Measurements from ENCODE around the gene ATXN3L. TPM values are rescaled to one million over a fixed set of nuclear protein-coding genes. Genes with fewer than 3 reads are reported as not detected.

The ATXN3L gene
- total RNA-seq, 1 donor from 2014 or later: not detected

- Mint-ChIP-seq H3K4me3 (ENCODE audit: low read depth) (no peak overlapping the region), H3K27ac (no peak overlapping the region), H3K27me3 (no peaks in the 10 kb centered on the region), H3K36me3 (ENCODE audit: insufficient read depth) (no peaks in the 10 kb centered on the region), H3K4me1 (ENCODE audit: low read depth) (no peaks in the 10 kb centered on the region), H3K9me3 (ENCODE audit: low read depth) (peaks cover 16% of the 10 kb centered on the region)
- TF ChIP-seq, protein P1, sequence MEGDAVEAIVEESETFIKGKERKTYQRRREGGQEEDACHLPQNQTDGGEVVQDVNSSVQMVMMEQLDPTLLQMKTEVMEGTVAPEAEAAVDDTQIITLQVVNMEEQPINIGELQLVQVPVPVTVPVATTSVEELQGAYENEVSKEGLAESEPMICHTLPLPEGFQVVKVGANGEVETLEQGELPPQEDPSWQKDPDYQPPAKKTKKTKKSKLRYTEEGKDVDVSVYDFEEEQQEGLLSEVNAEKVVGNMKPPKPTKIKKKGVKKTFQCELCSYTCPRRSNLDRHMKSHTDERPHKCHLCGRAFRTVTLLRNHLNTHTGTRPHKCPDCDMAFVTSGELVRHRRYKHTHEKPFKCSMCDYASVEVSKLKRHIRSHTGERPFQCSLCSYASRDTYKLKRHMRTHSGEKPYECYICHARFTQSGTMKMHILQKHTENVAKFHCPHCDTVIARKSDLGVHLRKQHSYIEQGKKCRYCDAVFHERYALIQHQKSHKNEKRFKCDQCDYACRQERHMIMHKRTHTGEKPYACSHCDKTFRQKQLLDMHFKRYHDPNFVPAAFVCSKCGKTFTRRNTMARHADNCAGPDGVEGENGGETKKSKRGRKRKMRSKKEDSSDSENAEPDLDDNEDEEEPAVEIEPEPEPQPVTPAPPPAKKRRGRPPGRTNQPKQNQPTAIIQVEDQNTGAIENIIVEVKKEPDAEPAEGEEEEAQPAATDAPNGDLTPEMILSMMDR (IDR thresholded peaks at IDR 0.05; ENCODE audit: unreplicated experiment): no peak
- no peak for DNase-seq (ENCODE audit: low spot score, unreplicated experiment)
These were observed 25.2 kb upstream of the ATXN3L start for GRCh38 chrX:13345037-13345436.

DNA sequence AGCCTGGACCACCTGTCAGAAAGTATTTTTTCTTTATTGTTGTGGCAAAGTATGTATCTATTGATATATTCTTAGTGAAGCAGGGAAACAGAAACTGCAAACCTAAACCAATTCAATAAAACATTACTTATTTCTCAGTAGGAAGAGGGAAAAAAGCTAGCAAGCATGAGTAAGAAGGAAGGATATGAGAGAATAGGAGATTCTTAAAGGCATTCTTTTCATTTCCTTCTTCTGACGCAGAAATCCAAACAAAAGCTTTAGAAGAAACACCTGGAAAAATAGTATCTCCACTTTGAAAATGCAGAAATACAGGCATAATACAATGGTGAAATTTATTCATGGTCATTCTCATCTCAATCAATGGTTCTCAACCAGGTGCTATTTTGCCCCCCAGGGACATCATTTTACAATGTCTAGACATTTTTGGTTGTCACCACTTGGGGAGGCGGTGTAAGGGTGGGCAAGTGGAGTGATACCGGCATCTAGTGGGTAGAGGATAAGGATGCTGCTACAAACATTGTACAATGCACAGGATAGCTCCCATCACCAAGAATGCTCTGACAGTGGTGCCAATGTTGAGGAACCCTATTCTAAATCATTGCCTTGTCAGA is 21.7 kb upstream of the ATXN3L start:
- no peaks in the 10 kb centered on the region for H3K36me3 Mint-ChIP-seq (ENCODE audit: insufficient read depth)
- no peaks in the 10 kb centered on the region for H3K4me1 Mint-ChIP-seq (ENCODE audit: low read depth)
- H3K4me3 Mint-ChIP-seq (ENCODE audit: low read depth): no peak overlapping the region
- H3K27me3 Mint-ChIP-seq: no peaks in the 10 kb centered on the region
- H3K27ac Mint-ChIP-seq: no peak overlapping the region
- peaks cover 15% of the 10 kb centered on the region for H3K9me3 Mint-ChIP-seq (ENCODE audit: low read depth)
- DNase-seq (ENCODE audit: low spot score, unreplicated experiment): no peak
- TF ChIP-seq, protein P1 (IDR thresholded peaks at IDR 0.05; ENCODE audit: unreplicated experiment): no peak

DNA sequence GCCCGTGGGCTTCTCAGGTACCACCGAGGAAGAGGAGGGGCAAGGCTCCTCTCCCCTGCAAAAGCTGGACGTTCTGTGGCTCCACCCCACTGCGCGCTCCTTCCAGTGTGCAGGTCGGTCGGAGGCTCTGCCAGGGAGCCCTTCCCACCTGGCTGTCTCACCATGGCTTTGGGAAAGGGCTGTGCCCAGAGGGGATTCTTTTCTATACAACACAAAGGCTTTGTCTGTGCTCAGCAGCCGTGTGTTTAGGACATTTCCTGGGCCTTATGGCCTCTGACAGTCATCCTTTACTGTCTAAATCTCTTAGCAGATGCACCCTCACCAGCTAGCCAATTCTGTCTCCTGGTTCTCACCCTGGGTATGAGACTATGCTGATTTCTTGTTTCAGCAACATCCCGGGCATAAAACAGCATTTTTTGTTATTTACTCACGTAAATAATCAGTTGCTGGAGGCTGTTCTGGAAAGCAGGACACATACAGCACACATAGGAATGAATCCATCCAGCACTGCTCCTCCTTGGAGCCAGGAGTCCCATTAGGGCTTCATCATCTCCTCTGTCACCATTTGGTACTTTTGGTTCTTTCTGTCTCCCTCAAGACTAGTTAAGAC is 20.4 kb upstream of the ATXN3L start:
- DNase-seq (ENCODE audit: low spot score, unreplicated experiment): no peak
- Mint-ChIP-seq H3K36me3 (ENCODE audit: insufficient read depth) (no peaks in the 10 kb centered on the region), H3K4me3 (ENCODE audit: low read depth) (no peak overlapping the region), H3K27me3 (no peaks in the 10 kb centered on the region), H3K9me3 (ENCODE audit: low read depth) (peaks cover 17% of the 10 kb centered on the region), H3K4me1 (ENCODE audit: low read depth) (no peaks in the 10 kb centered on the region), H3K27ac (no peak overlapping the region)
- TF ChIP-seq, protein P1 (IDR thresholded peaks at IDR 0.05; ENCODE audit: unreplicated experiment): no peak

DNA sequence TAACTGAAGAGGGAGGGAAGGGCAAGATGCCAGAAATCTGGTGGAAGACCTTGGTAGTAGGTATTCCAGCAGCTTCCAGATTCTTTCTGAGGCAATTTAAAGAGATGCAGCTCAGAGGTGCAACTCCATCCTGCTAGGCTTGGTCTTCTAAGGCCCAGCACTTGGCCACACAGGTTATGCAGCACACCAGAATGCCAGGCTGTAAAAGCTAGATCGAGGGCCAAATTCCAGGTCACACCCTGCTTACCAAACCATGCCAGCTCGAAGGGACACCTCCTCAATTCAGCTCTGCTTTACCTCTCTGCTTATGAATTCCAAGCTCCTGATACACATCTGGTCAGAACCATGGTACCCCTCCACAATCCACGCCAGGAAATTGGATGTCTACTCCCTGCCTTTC is 19.8 kb upstream of the ATXN3L start:
- Mint-ChIP-seq H3K27me3 (no peaks in the 10 kb centered on the region), H3K4me1 (ENCODE audit: low read depth) (no peaks in the 10 kb centered on the region), H3K9me3 (ENCODE audit: low read depth) (peaks cover 14% of the 10 kb centered on the region), H3K36me3 (ENCODE audit: insufficient read depth) (no peaks in the 10 kb centered on the region), H3K27ac (no peak overlapping the region), H3K4me3 (ENCODE audit: low read depth) (no peak overlapping the region)
- no peak for DNase-seq (ENCODE audit: low spot score, unreplicated experiment)
- TF ChIP-seq, protein P1 (IDR thresholded peaks at IDR 0.05; ENCODE audit: unreplicated experiment): no peak

DNA sequence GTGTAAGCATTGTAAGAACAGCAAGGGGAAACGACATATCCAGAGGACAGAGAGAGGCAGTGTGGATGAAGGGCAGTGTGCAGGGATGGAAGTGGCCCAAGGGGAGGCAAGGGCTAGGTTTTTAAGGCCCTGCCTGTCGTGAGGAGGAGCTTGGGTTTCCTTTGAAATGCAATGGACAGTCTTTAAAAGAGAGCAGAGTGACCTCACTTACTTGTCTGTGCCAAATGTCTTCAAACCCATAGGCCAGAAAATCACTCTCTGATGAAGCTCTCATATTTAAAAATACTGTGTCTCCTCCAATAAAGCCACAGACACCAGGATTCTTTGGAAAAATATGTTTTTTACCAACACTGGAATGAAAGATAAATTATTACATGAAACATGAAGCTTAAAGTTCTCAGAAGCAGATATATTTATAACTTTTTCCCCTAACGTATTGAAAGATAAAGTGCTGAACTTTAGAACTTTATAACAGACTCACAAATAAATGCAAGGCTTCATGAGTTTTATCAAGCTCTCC is 19.2 kb upstream of the ATXN3L start:
- Mint-ChIP-seq H3K9me3 (ENCODE audit: low read depth) (peaks cover 15% of the 10 kb centered on the region), H3K27me3 (no peaks in the 10 kb centered on the region), H3K4me3 (ENCODE audit: low read depth) (no peak overlapping the region), H3K4me1 (ENCODE audit: low read depth) (no peaks in the 10 kb centered on the region), H3K27ac (no peak overlapping the region), H3K36me3 (ENCODE audit: insufficient read depth) (no peaks in the 10 kb centered on the region)
- TF ChIP-seq, protein P1 (IDR thresholded peaks at IDR 0.05; ENCODE audit: unreplicated experiment): no peak
- DNase-seq (ENCODE audit: low spot score, unreplicated experiment): no peak
